ENCODE data around the gene ADAMTS2. TPM values are rescaled to one million over a fixed set of nuclear protein-coding genes. Genes with fewer than 3 reads are reported as not detected.

Gene ADAMTS2
- total RNA-seq, 3 donors from 2014 or later (not counting 1 experiment from before 2014, with no cell fraction given), result 0.28 TPM; not detected in 2

DNA sequence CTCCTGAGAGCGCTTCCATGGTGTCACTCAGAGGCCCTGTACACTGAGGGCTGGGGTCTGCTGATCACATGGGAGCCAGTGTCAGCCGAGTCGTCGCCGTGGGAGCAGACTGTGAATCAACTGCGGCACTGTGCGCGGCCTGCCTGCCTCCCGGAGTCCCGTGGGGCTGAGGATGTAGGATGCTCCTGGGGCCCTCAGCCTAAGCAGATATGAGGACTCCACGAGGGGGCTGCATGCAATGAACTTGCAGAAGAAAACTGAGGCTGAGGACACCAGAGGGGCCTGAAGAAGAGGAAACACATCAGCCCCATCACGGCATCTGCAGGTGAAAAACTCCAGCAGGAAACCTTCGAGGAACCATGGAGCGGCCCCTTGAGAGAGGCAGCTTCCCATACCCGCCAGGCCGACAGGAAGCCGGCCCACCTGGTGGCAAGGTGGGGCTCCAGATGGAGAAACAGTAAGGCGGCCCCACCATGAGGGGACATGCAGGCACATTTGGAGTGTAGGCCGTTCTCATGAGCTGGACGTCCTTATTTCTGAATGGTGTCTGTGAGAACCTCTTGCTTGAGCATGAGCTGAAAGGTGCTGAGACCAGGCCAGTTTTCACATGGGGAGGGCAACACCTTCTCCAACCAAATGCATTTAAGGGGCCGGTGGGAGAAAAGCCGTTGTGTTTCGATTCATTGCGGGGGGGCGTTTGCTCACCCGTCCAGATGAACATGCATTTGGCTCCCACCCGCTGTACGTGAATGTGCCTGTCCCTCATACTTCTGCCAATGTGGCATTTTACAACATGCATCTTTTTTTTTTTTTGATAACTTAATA is 35.2 kb upstream of the ADAMTS2 start:
- H3K36me3 Mint-ChIP-seq, result no peaks in the 10 kb centered on the region
- no peak overlapping the region for H3K4me3 Mint-ChIP-seq
- no peaks in the 10 kb centered on the region for H3K27me3 Mint-ChIP-seq (ENCODE audit: low read depth in 2 of 2)
- WGBS (ENCODE audit: insufficient coverage), result 87% methylated on average over 28 of the region's 28 CpGs
- Histone ChIP-seq H3K27me3 (ENCODE audit: control insufficient read depth, insufficient read depth, low read length) (no peaks in the 10 kb centered on the region), H3K4me3 (ENCODE audit: low read length) (no peak overlapping the region), H3K4me1 (ENCODE audit: control insufficient read depth, insufficient read depth, low read length) (no peaks in the 10 kb centered on the region), H3K36me3 (ENCODE audit: control insufficient read depth, insufficient read depth, low read length) (no peaks in the 10 kb centered on the region), H3K27ac (ENCODE audit: low read length) (no peak overlapping the region), H3K9me3 (ENCODE audit: control insufficient read depth, insufficient read depth, low read length) (no peaks in the 10 kb centered on the region)
- no peaks in the 10 kb centered on the region for H3K9me3 Mint-ChIP-seq
- ATAC-seq, result no peak
- TF ChIP-seq, protein P1, sequence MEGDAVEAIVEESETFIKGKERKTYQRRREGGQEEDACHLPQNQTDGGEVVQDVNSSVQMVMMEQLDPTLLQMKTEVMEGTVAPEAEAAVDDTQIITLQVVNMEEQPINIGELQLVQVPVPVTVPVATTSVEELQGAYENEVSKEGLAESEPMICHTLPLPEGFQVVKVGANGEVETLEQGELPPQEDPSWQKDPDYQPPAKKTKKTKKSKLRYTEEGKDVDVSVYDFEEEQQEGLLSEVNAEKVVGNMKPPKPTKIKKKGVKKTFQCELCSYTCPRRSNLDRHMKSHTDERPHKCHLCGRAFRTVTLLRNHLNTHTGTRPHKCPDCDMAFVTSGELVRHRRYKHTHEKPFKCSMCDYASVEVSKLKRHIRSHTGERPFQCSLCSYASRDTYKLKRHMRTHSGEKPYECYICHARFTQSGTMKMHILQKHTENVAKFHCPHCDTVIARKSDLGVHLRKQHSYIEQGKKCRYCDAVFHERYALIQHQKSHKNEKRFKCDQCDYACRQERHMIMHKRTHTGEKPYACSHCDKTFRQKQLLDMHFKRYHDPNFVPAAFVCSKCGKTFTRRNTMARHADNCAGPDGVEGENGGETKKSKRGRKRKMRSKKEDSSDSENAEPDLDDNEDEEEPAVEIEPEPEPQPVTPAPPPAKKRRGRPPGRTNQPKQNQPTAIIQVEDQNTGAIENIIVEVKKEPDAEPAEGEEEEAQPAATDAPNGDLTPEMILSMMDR (IDR thresholded peaks at IDR 0.05), result no peak
- intact Hi-C loops (cut with micrococcal nuclease), result no loop called here
- H3K27ac Mint-ChIP-seq, result no peak overlapping the region
- no peak for DNase-seq
- H3K4me1 Mint-ChIP-seq, result no peaks in the 10 kb centered on the region

DNA sequence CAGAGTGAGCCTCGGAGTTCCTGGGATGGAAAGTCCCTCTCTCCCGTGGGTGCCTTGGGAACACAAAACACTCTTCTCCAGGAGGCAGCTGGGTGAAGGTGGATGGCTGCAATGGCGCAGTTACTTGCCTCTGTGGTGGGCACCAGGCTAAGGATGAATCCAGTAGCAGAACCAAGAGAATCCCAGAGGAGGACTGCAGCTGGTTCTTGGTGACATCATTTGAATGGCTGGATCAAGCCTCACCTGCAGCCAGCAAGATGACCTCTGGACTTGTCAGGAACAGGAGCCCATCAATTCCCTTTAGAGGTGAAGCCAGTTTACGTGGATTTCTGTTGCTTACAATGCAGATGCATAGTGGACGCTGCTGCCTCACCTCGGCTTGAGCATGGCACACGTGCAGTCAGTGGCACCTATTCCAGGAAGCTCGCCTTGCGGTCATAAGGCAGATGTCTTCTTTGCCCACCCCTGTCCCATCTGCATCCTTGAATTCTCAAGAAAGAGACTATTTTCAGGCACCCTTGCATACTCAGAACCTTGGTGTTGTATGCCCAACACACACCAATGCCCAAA is 34.1 kb upstream of the ADAMTS2 start:
- no peaks in the 10 kb centered on the region for H3K36me3 ChIP-seq (ENCODE audit: control insufficient read depth, insufficient read depth, low read length)
- Mint-ChIP-seq H3K9me3 (no peaks in the 10 kb centered on the region), H3K27me3 (ENCODE audit: low read depth in 2 of 2) (no peaks in the 10 kb centered on the region), H3K4me3 (no peak overlapping the region), H3K4me1 (no peaks in the 10 kb centered on the region), H3K27ac (no peak overlapping the region), H3K36me3 (no peaks in the 10 kb centered on the region)
- no peak for DNase-seq
- intact Hi-C loops (cut with micrococcal nuclease), result no loop called here
- TF ChIP-seq, protein P1 (IDR thresholded peaks at IDR 0.05), result no peak
- no peak overlapping the region for H3K27ac ChIP-seq (ENCODE audit: low read length)
- no peaks in the 10 kb centered on the region for H3K4me1 ChIP-seq (ENCODE audit: control insufficient read depth, insufficient read depth, low read length)
- no peaks in the 10 kb centered on the region for H3K9me3 ChIP-seq (ENCODE audit: control insufficient read depth, insufficient read depth, low read length)
- WGBS (ENCODE audit: insufficient coverage), result 85% methylated on average over 9 of the region's 9 CpGs
- H3K4me3 ChIP-seq (ENCODE audit: low read length), result no peak overlapping the region
- no peaks in the 10 kb centered on the region for H3K27me3 ChIP-seq (ENCODE audit: control insufficient read depth, insufficient read depth, low read length)
- ATAC-seq, result no peak

DNA sequence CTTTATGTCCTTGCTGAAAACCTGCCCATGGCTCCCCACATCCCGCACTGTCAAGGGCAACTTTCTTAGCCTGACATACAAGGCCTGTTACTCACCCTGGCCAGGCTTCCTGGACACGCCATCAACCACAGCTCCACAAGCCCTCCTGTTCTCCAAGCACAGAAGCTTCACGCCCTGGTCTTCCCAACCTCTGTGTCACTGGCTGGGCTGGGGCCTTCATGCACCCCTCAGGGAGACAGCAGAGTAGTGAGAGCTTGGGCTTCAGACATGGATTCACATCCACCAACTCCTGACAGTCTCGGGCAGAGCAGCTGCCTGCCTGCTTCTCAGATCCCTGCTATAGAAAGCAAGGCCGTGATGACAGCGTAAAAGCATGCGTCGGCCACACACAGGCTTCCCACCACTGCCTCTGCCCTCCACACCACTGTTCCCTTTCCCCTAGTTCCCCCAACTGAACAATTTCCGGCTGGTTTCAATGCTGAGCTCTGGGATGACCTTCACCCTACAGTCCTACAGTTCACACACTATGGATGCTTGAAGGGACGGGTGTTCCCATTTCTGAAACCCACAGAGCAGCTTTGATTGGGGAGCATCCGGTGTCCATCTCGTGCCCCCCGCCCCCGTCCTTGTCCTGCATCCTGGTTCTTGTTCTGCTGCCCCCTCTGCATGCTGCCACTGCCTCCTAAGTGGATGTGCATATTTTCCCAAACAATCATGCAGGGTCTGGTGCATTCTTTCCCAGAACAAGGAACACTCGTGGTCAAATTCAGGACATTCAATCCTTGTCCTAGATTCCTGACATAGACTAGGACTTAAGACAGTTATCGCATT is 33.4 kb upstream of the ADAMTS2 start:
- Mint-ChIP-seq H3K27ac (no peak overlapping the region), H3K4me1 (no peaks in the 10 kb centered on the region), H3K36me3 (no peaks in the 10 kb centered on the region)

More for the DNA sequence above, 33.4 kb upstream of the ADAMTS2 start:
- Mint-ChIP-seq H3K27me3 (ENCODE audit: low read depth in 2 of 2) (no peaks in the 10 kb centered on the region), H3K4me3 (no peak overlapping the region), H3K9me3 (no peaks in the 10 kb centered on the region)
- WGBS (ENCODE audit: insufficient coverage), result 79% methylated on average over 16 of the region's 16 CpGs
- intact Hi-C loops (cut with micrococcal nuclease), result no loop called here
- H3K36me3 ChIP-seq (ENCODE audit: control insufficient read depth, insufficient read depth, low read length), result no peaks in the 10 kb centered on the region
- DNase-seq (no peak), ATAC-seq (no peak)
- no peaks in the 10 kb centered on the region for H3K4me1 ChIP-seq (ENCODE audit: control insufficient read depth, insufficient read depth, low read length)
- no peak overlapping the region for H3K27ac ChIP-seq (ENCODE audit: low read length)
- H3K27me3 ChIP-seq (ENCODE audit: control insufficient read depth, insufficient read depth, low read length), result no peaks in the 10 kb centered on the region
- TF ChIP-seq, protein P1 (IDR thresholded peaks at IDR 0.05), result no peak
- no peak overlapping the region for H3K4me3 ChIP-seq (ENCODE audit: low read length)
- no peaks in the 10 kb centered on the region for H3K9me3 ChIP-seq (ENCODE audit: control insufficient read depth, insufficient read depth, low read length)

Data from natural killer cell (primary cell).